ENCODE measurements around the gene USP43.

The USP43 gene

GRCh38 chr17:9702914-9703780, 57.8 kb downstream of the USP43 start:
- no peaks in the 10 kb centered on the region for H3K9me3 ChIP-seq (ENCODE audit: control insufficient read depth in 1 of 2, low read length in 2 of 2)
- no peaks in the 10 kb centered on the region for H3K27me3 ChIP-seq (ENCODE audit: control insufficient read depth in 1 of 2, insufficient read depth in 2 of 2, low read length in 2 of 2)
- no peak overlapping the region for H3K9ac ChIP-seq (ENCODE audit: low read depth in 1 of 2, low read length in 2 of 2)
- H3K4me1 ChIP-seq (ENCODE audit: control insufficient read depth in 1 of 2, insufficient read depth in 2 of 2, low read length in 2 of 2) = no peaks in the 10 kb centered on the region
- H3K27ac ChIP-seq (ENCODE audit: low read depth, low read length) = no peak overlapping the region
- H3K4me3 ChIP-seq (ENCODE audit: low read depth in 1 of 2, low read length in 2 of 2) = no peak overlapping the region
- peaks cover 0 to 41% of the 10 kb centered on the region in 2 donors for H3K36me3 ChIP-seq (ENCODE audit: control insufficient read depth in 1 of 2, insufficient read depth in 2 of 2, low read length in 2 of 2)

GRCh38 chr17:9703781-9704082, 58.4 kb downstream of the USP43 start:
- H3K9ac ChIP-seq (ENCODE audit: low read depth in 1 of 2, low read length in 2 of 2) = no peak overlapping the region
- H3K4me3 ChIP-seq (ENCODE audit: low read depth in 1 of 2, low read length in 2 of 2) = no peak overlapping the region
- no peaks in the 10 kb centered on the region for H3K9me3 ChIP-seq (ENCODE audit: control insufficient read depth in 1 of 2, low read length in 2 of 2)
- no peak overlapping the region for H3K27ac ChIP-seq (ENCODE audit: low read depth, low read length)
- no peaks in the 10 kb centered on the region for H3K4me1 ChIP-seq (ENCODE audit: control insufficient read depth in 1 of 2, insufficient read depth in 2 of 2, low read length in 2 of 2)
- peaks cover 0 to 42% of the 10 kb centered on the region in 2 donors for H3K36me3 ChIP-seq (ENCODE audit: control insufficient read depth in 1 of 2, insufficient read depth in 2 of 2, low read length in 2 of 2)
- H3K27me3 ChIP-seq (ENCODE audit: control insufficient read depth in 1 of 2, insufficient read depth in 2 of 2, low read length in 2 of 2) = no peaks in the 10 kb centered on the region

GRCh38 chr17:9705745-9706144, 60.4 kb downstream of the USP43 start:
- Histone ChIP-seq H3K27me3 (ENCODE audit: control insufficient read depth in 1 of 2, insufficient read depth in 2 of 2, low read length in 2 of 2) (no peaks in the 10 kb centered on the region), H3K9ac (ENCODE audit: low read depth in 1 of 2, low read length in 2 of 2) (no peak overlapping the region), H3K27ac (ENCODE audit: low read depth, low read length) (no peak overlapping the region), H3K4me3 (ENCODE audit: low read depth in 1 of 2, low read length in 2 of 2) (no peak overlapping the region), H3K9me3 (ENCODE audit: control insufficient read depth in 1 of 2, low read length in 2 of 2) (no peaks in the 10 kb centered on the region), H3K36me3 (ENCODE audit: control insufficient read depth in 1 of 2, insufficient read depth in 2 of 2, low read length in 2 of 2) (peaks cover 3 to 29% of the 10 kb centered on the region in 2 donors), H3K4me1 (ENCODE audit: control insufficient read depth in 1 of 2, insufficient read depth in 2 of 2, low read length in 2 of 2) (no peaks in the 10 kb centered on the region)

GRCh38 chr17:9707948-9708347, 62.6 kb downstream of the USP43 start:
- Histone ChIP-seq H3K9ac (ENCODE audit: low read depth in 1 of 2, low read length in 2 of 2) (no peak overlapping the region), H3K9me3 (ENCODE audit: control insufficient read depth in 1 of 2, low read length in 2 of 2) (no peaks in the 10 kb centered on the region), H3K27ac (ENCODE audit: low read depth, low read length) (no peak overlapping the region), H3K4me1 (ENCODE audit: control insufficient read depth in 1 of 2, insufficient read depth in 2 of 2, low read length in 2 of 2) (no peaks in the 10 kb centered on the region), H3K36me3 (ENCODE audit: control insufficient read depth in 1 of 2, insufficient read depth in 2 of 2, low read length in 2 of 2) (peaks cover 10 to 16% of the 10 kb centered on the region in 2 donors), H3K4me3 (ENCODE audit: low read depth in 1 of 2, low read length in 2 of 2) (no peak overlapping the region), H3K27me3 (ENCODE audit: control insufficient read depth in 1 of 2, insufficient read depth in 2 of 2, low read length in 2 of 2) (no peaks in the 10 kb centered on the region)

- no peak overlapping the region for H3K27ac ChIP-seq (ENCODE audit: low read depth, low read length)
- no peak overlapping the region for H3K9ac ChIP-seq (ENCODE audit: low read depth in 1 of 2, low read length in 2 of 2)
- H3K4me3 ChIP-seq (ENCODE audit: low read depth in 1 of 2, low read length in 2 of 2) = no peak overlapping the region
- H3K27me3 ChIP-seq (ENCODE audit: control insufficient read depth in 1 of 2, insufficient read depth in 2 of 2, low read length in 2 of 2) = no peaks in the 10 kb centered on the region
- peaks cover 8 to 15% of the 10 kb centered on the region in 2 donors for H3K36me3 ChIP-seq (ENCODE audit: control insufficient read depth in 1 of 2, insufficient read depth in 2 of 2, low read length in 2 of 2)
- no peaks in the 10 kb centered on the region for H3K9me3 ChIP-seq (ENCODE audit: control insufficient read depth in 1 of 2, low read length in 2 of 2)
- H3K4me1 ChIP-seq (ENCODE audit: control insufficient read depth in 1 of 2, insufficient read depth in 2 of 2, low read length in 2 of 2) = no peaks in the 10 kb centered on the region
Observed at GRCh38 chr17:9714801-9715200, 69.5 kb downstream of the USP43 start.

GRCh38 chr17:9715503-9716016, 70.2 kb downstream of the USP43 start:
- Histone ChIP-seq H3K36me3 (ENCODE audit: control insufficient read depth in 1 of 2, insufficient read depth in 2 of 2, low read length in 2 of 2) (peaks cover 7 to 15% of the 10 kb centered on the region in 2 donors), H3K4me3 (ENCODE audit: low read depth in 1 of 2, low read length in 2 of 2) (no peak overlapping the region)

GRCh38 chr17:9725575-9725974, 80.3 kb downstream of the USP43 start:
- H3K27me3 ChIP-seq (ENCODE audit: control insufficient read depth in 1 of 2, insufficient read depth in 2 of 2, low read length in 2 of 2) = no peaks in the 10 kb centered on the region
- H3K4me1 ChIP-seq (ENCODE audit: control insufficient read depth in 1 of 2, insufficient read depth in 2 of 2, low read length in 2 of 2) = no peaks in the 10 kb centered on the region
- H3K9ac ChIP-seq (ENCODE audit: low read depth in 1 of 2, low read length in 2 of 2) = no peak overlapping the region

More at GRCh38 chr17:9715503-9716016, 70.2 kb downstream of the USP43 start:
- Histone ChIP-seq H3K27me3 (ENCODE audit: control insufficient read depth in 1 of 2, insufficient read depth in 2 of 2, low read length in 2 of 2) (no peaks in the 10 kb centered on the region), H3K9me3 (ENCODE audit: control insufficient read depth in 1 of 2, low read length in 2 of 2) (no peaks in the 10 kb centered on the region), H3K9ac (ENCODE audit: low read depth in 1 of 2, low read length in 2 of 2) (no peak overlapping the region), H3K27ac (ENCODE audit: low read depth, low read length) (no peak overlapping the region), H3K4me1 (ENCODE audit: control insufficient read depth in 1 of 2, insufficient read depth in 2 of 2, low read length in 2 of 2) (no peaks in the 10 kb centered on the region)

GRCh38 chr17:9726291-9726690, 81.0 kb downstream of the USP43 start:
- Histone ChIP-seq H3K27ac (ENCODE audit: low read depth, low read length) (no peak overlapping the region), H3K4me1 (ENCODE audit: control insufficient read depth in 1 of 2, insufficient read depth in 2 of 2, low read length in 2 of 2) (no peaks in the 10 kb centered on the region), H3K36me3 (ENCODE audit: control insufficient read depth in 1 of 2, insufficient read depth in 2 of 2, low read length in 2 of 2) (peaks cover 2 to 21% of the 10 kb centered on the region in 2 donors), H3K9ac (ENCODE audit: low read depth in 1 of 2, low read length in 2 of 2) (no peak overlapping the region), H3K9me3 (ENCODE audit: control insufficient read depth in 1 of 2, low read length in 2 of 2) (no peaks in the 10 kb centered on the region), H3K27me3 (ENCODE audit: control insufficient read depth in 1 of 2, insufficient read depth in 2 of 2, low read length in 2 of 2) (no peaks in the 10 kb centered on the region), H3K4me3 (ENCODE audit: low read depth in 1 of 2, low read length in 2 of 2) (no peak overlapping the region)

More at GRCh38 chr17:9725575-9725974, 80.3 kb downstream of the USP43 start:
- Histone ChIP-seq H3K36me3 (ENCODE audit: control insufficient read depth in 1 of 2, insufficient read depth in 2 of 2, low read length in 2 of 2) (peaks cover 2 to 21% of the 10 kb centered on the region in 2 donors), H3K27ac (ENCODE audit: low read depth, low read length) (no peak overlapping the region), H3K9me3 (ENCODE audit: control insufficient read depth in 1 of 2, low read length in 2 of 2) (no peaks in the 10 kb centered on the region), H3K4me3 (ENCODE audit: low read depth in 1 of 2, low read length in 2 of 2) (no peak overlapping the region)

- Histone ChIP-seq H3K9ac (ENCODE audit: low read depth in 1 of 2, low read length in 2 of 2) (no peak overlapping the region), H3K4me1 (ENCODE audit: control insufficient read depth in 1 of 2, insufficient read depth in 2 of 2, low read length in 2 of 2) (no peaks in the 10 kb centered on the region)
Observed at GRCh38 chr17:9728005-9728404, 82.7 kb downstream of the USP43 start.

GRCh38 chr17:9728564-9728963, 83.2 kb downstream of the USP43 start:
- Histone ChIP-seq H3K9me3 (ENCODE audit: control insufficient read depth in 1 of 2, low read length in 2 of 2) (no peaks in the 10 kb centered on the region), H3K27ac (ENCODE audit: low read depth, low read length) (no peak overlapping the region), H3K36me3 (ENCODE audit: control insufficient read depth in 1 of 2, insufficient read depth in 2 of 2, low read length in 2 of 2) (peaks cover 2 to 21% of the 10 kb centered on the region in 2 donors), H3K9ac (ENCODE audit: low read depth in 1 of 2, low read length in 2 of 2) (no peak overlapping the region), H3K4me1 (ENCODE audit: control insufficient read depth in 1 of 2, insufficient read depth in 2 of 2, low read length in 2 of 2) (no peaks in the 10 kb centered on the region), H3K4me3 (ENCODE audit: low read depth in 1 of 2, low read length in 2 of 2) (no peak overlapping the region), H3K27me3 (ENCODE audit: control insufficient read depth in 1 of 2, insufficient read depth in 2 of 2, low read length in 2 of 2) (no peaks in the 10 kb centered on the region)

More at GRCh38 chr17:9728005-9728404, 82.7 kb downstream of the USP43 start:
- Histone ChIP-seq H3K27me3 (ENCODE audit: control insufficient read depth in 1 of 2, insufficient read depth in 2 of 2, low read length in 2 of 2) (no peaks in the 10 kb centered on the region), H3K36me3 (ENCODE audit: control insufficient read depth in 1 of 2, insufficient read depth in 2 of 2, low read length in 2 of 2) (peaks cover 2 to 21% of the 10 kb centered on the region in 2 donors), H3K4me3 (ENCODE audit: low read depth in 1 of 2, low read length in 2 of 2) (no peak overlapping the region), H3K9me3 (ENCODE audit: control insufficient read depth in 1 of 2, low read length in 2 of 2) (no peaks in the 10 kb centered on the region), H3K27ac (ENCODE audit: low read depth, low read length) (no peak overlapping the region)

Data from duodenal mucosa (tissue), 2 donors.